AG09319 (cell line): ENCODE measurements around the gene UNC5C.

Experiments
- DNase-seq: peaks from one replicate; pipeline ENCODE4 v3.0.0-alpha.2; 2010; ENCODE audit warnings: low read depth; ENCODE audit errors: extremely low read depth
- TF ChIP-seq, protein P1 (sequence below): IDR thresholded peaks from 2 replicates; pipeline ENCODE4 v1.5.1; 2011; ENCODE audit warnings: low read depth, mild to moderate bottlenecking, inconsistent platforms, low read length, moderate library complexity

UNC5C gene

DNA sequence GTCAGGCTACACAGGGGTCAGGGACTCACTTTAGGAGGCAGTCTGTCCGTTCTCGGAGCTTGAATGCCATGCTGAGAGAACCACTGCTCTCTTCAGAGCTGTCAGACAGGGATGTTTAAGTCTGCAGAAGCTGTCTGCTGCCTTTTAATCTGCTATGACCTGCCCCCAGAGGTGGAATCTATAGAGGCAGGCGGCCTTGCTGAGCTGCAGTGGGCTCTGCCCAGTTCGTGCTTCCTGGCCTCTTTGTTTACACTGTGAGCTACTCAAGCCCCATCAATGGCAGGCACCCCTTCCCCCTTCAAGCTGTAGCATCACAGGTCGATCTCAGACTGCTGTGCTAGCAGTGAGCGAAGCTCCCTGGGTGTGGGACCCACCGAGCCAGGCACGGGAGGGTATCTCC, 31.5 kb upstream of the UNC5C start:
- TF ChIP-seq, protein P1, sequence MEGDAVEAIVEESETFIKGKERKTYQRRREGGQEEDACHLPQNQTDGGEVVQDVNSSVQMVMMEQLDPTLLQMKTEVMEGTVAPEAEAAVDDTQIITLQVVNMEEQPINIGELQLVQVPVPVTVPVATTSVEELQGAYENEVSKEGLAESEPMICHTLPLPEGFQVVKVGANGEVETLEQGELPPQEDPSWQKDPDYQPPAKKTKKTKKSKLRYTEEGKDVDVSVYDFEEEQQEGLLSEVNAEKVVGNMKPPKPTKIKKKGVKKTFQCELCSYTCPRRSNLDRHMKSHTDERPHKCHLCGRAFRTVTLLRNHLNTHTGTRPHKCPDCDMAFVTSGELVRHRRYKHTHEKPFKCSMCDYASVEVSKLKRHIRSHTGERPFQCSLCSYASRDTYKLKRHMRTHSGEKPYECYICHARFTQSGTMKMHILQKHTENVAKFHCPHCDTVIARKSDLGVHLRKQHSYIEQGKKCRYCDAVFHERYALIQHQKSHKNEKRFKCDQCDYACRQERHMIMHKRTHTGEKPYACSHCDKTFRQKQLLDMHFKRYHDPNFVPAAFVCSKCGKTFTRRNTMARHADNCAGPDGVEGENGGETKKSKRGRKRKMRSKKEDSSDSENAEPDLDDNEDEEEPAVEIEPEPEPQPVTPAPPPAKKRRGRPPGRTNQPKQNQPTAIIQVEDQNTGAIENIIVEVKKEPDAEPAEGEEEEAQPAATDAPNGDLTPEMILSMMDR, result no peak

DNA sequence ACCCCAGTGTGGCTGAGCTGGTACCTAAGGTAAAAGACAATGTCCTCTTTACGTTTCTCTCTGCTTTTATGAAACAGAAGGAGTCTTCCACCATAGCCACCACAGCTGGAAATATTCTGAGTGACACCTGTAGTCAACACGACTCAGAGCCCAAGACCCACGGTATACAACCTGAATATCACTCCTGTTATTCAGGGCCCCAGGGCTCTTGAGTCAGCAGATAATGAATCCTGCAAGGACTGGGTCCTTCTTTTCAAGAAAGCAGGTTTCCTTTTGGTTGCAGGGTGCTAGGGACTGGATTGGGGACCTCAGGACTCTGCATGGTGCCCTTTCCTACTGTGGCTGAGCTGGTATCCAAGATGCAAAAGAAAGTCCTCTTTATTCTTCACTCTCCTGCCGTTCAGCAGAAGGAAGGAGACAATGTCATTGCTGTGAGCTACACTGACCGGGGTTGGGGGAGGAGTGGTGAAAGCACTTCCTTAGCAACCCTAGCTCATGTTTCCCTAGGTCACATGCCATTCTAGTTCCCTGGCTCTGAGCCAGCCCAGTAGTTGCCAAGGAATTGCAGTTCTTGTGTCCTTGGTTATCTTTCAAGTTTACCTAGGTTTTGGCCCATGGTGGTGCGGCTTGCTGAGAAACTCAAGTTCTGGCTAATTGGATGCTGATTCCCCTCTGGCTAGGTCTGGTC, 23.7 kb upstream of the UNC5C start:
- TF ChIP-seq, protein P1, result no peak
- no peak for DNase-seq

More for the DNA sequence above, 31.5 kb upstream of the UNC5C start:
- no peak for DNase-seq

DNA sequence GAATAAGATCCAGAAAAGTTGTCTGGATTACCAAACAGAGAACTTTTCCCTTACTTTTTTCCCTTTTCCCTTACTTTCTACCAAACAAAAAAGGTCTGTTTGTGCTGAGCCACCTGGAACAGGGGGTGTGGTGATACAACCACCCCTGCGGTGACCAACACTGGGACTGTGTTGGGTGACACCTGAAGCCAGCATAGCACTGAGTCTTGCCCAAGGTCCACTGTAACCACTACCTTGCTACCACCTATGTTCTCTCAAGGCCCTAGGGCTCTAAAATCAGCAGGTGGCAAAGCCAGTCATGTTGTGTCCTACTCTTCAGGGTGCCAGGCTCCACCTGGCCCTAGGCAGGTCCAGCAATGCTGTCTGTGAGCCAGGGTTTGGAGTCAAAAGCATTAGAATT, 22.8 kb upstream of the UNC5C start:
- no peak for DNase-seq
- TF ChIP-seq, protein P1, result no peak

GRCh38 chr4:95563638-95564337, 15.0 kb upstream of the UNC5C start:
- DNase-seq, result no peak
- TF ChIP-seq, protein P1, result no peak

- TF ChIP-seq, protein P1, result no peak
- no peak for DNase-seq
Measured at GRCh38 chr4:95560774-95561173, 12.0 kb upstream of the UNC5C start.

GRCh38 chr4:95556207-95556859, 7.6 kb upstream of the UNC5C start:
- DNase-seq, result no peak

More at GRCh38 chr4:95556207-95556859, 7.6 kb upstream of the UNC5C start:
- TF ChIP-seq, protein P1, result no peak
